NCI-H187 (cell line): ENCODE results near the gene C10orf120.

Experiments used
- DNase-seq, 2 experiments: peaks; one replicate each; lab custom pipeline; 2025; lab: John Stamatoyannopoulos, UW

Gene C10orf120

DNA sequence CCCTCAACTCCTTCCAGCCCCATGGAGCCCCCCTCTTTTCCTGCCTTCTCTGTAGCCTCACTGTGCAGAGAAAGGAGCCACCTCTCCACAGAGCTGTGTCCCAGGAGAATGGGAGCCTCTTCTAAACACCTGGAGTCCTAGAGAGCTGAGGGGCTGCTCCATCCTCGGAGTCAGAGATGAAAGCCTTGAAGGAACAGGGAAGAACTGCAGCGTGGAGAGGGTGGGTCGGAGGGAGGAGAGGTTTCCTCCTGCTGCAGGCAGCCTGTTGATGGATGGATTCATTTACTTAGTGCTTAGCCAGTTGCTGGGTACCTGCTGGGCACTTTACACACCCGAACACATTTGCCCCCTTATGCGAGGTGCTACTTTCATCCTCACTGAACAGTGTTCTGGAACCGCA, 39.0 kb downstream of the C10orf120 start:
- no peak for DNase-seq

DNA sequence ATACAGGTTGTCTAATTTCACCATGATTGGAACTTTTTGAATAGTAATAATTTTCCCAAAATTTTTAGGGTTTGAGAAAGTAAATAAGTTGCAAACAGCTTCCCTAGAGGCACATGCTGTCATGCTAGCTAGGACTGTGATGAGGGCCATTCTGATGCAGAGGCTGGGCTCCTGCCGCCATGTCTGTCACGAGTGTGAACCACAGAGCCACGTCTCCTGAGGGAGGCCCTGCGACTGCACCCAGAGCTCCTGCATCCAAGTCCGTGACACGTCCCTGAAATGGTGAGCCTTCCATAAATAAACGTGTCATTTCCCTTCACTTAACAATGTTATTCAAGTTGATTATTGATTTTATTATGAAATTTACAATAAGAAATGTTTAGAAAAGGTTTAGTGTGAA, 40.0 kb downstream of the C10orf120 start:
- no peak for DNase-seq

DNA sequence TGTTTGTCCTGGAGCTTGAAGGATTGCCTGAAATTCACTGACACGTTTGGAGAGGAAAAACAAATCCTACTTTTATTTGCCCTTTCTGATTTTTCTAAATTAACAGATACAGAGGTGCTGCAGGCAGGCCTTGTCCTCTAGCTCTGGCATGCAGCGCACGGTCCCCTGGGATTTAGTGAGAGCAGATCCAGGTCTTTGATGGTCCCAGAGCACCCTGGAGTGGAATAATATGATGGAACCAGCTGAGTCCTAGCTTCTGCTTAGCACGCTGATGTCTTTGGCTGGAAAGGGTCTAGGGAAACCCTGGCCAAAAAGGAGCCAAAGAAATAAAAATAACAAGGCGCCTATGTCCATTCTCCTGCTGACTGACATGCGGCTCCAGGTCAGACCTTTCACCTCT, 40.5 kb downstream of the C10orf120 start:
- DNase-seq = no peak

DNA sequence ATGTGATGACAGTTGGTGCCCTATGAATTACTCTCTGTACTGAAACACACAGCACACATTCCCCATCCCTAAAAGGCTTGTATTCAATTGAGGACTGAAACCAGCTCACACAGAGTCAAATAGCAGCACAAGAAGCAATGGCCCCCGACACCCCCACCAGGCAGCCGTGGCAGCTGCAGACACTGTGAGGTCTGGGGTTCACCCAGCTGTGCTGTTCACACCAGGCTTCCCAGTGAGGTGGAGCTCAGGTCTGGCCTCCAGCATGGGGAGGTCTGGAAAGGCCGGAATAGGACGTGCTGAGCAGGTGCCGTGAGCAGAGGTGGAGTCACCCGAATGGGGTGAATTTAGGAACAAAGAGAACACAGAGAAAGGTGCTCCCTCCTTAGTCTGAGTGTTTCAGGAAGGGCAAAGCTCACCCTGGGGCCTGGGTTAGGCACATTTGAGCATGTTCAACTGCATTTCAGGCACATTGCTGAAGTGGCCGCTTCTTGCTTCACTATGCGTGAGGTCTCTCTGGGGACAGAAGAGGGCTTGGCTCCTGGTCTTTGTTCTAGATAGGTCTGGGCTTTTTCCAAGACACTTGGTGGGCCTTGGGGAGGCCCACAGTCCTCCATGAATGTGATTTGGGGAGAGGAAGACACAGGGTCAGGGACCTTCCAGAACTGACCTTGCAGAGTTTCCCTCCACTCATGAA, 41.1 kb downstream of the C10orf120 start:
- DNase-seq = no peak

- no peak for DNase-seq
Measured at GRCh38 chr10:122657729-122658128, 41.9 kb downstream of the C10orf120 start.

- DNase-seq = no peak
Measured at GRCh38 chr10:122657255-122657654, 42.4 kb downstream of the C10orf120 start.

- DNase-seq = no peak
Measured at GRCh38 chr10:122656741-122657140, 42.9 kb downstream of the C10orf120 start.

- DNase-seq = no peak
Measured at GRCh38 chr10:122656308-122656705, 43.3 kb downstream of the C10orf120 start.

- no peak for DNase-seq
Measured at GRCh38 chr10:122655524-122656307, 43.9 kb downstream of the C10orf120 start.

DNA sequence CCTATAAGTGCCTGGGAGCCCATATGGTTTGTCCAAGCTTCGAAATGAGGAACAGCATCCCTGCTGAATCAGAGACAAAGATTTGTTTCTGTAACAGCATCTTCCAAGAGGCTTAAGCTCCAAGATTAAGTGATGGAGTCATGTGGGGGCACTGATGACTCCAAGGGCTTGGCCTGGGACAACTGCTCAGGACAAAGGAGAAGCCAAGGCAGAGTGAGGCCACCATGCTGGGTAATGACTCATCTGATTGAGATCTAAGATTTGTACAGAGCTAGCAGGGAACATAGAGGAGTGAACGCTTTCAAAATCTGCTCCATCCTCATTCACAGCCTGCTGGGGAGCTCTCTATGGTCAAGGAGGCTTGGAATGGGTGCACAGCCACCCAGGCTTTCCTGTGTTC, 49.3 kb downstream of the C10orf120 start:
- no peak for DNase-seq

DNA sequence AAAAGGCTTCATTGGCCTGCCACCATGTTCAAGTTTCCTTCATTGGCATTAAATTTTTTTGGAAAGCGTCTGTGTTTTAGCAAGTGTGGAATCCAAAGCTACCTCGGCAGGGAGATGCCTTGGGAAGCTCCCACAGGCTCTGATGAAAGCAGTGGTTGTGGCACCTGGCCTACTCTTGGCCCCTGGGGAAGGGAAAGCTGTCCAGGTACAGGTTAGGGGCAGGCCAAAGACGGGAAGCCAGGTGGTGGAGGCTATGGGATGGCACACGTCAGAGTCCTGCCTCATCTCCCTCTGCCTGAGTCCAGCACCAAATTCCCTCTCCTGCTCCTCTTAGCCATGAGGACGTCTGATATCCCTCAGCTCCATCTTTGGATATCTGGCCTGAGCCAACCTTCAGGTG, 49.7 kb downstream of the C10orf120 start:
- no peak for DNase-seq

DNA sequence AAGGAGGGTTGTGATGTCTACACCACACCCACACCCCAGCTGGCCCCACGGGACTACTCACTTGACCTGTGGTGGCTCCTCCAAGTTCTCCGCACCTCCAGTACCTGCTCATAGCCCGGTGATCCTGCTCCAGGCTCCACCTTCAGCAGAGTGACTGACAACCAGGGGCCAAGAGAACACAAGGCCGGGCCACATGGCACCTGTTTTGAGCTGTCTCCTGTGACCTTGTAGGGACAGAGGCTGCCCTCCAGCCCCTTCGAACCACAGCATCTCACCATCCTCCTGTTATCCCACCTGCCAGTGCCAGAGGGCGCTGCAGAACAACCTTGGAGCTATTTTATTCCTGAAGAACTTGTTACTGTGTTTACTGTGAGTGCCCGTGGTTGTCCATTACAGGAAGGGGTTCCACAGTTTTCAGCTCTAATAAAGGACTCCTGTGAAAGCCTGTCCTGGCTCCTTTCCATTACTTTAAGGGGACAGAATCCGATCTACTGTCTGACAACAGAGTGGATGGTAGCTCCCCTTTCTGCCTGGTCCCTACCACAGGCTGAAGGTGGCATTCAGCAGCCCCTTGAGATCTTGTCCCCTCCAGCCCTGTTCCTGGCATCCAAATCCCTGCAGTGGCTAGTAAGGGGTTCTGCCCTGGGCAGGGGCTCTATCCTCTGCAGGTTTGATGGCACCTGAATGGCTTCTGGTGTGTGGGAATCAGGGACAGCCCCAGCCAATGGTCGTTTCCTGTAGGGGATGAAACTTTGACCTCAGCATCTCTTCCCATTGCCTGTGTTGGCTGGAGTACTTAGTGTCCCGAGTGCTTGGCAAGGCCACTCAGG, 50.8 kb downstream of the C10orf120 start:
- DNase-seq = no peak
